ENCODE results near the gene TIGD4. TPM values are rescaled to one million over a fixed set of nuclear protein-coding genes. Genes with fewer than 3 reads are reported as not detected.
"Not testable (repeated sequence)": the region's sequence is repeated elsewhere in the genome, so short reads cannot be mapped to it uniquely, and the experiment has no call there.

Gene TIGD4
- total RNA-seq, 2 experiments from 2014 or later: 0.15 to 0.31 TPM

DNA sequence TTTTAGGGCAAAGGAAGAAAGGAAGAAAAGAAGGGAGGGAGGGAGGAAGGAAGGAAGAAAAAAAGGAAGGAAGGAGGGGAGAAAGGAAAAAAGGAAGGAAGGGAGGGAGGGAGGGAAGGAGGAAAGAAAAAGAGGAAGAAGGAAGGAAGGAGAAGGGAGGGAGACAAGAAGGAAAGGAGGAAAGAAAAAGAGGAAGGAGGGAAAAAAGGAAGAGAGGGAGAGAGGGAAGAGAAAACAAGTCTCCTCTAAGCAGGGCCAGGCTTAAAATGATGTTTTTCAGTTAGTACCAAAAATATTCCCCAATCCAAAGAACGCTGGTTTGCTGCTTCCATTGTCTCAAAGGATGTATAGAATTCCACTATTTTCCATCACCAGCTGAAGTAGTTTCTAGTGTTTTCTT lies 2.0 kb downstream of the TIGD4 start:
- Mint-ChIP-seq H3K9me3 (no peaks in the 10 kb centered on the region), H3K4me3 (no peak overlapping the region), H3K36me3 (peaks cover 2% of the 10 kb centered on the region), H3K27ac (no peak overlapping the region), H3K27me3 (peaks cover 3% of the 10 kb centered on the region), H3K4me1 (ENCODE audit: low read depth) (peaks cover 29% of the 10 kb centered on the region)
- intact Hi-C loops (cut with micrococcal nuclease): loop anchor here (5.0 to 10.0 kb wide), 2 partner anchors 307 to 370 kb away; no protein-coding TSS in a partner anchor
- no peak for DNase-seq
- CTCF ChIA-PET: no interaction called here
- POLR2A ChIA-PET: no interaction called here

DNA sequence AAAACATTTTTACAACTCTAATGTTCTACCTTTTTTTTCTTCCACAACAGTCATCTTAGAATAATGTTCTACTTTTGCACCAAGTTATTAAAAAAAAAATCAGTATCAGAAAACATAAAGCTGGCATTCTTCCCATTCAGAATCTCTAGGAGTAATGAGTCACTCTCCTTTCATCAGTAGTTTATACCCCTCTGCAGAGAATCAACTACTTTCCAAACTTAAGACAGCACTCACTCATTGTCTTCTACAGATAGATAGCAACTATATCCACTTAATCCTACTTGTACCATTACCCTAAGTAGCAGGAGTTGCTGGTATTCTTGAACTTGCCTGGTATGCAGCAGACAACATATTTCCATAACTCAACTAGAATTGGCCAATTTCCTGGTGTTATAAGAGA lies 3.2 kb downstream of the TIGD4 start:
- POLR2A ChIA-PET: no interaction called here
- peaks cover 3% of the 10 kb centered on the region for H3K27me3 Mint-ChIP-seq
- H3K9me3 Mint-ChIP-seq: no peaks in the 10 kb centered on the region
- no peak overlapping the region for H3K4me3 Mint-ChIP-seq
- H3K27ac Mint-ChIP-seq: no peak overlapping the region
- peaks cover 2% of the 10 kb centered on the region for H3K36me3 Mint-ChIP-seq
- H3K4me1 Mint-ChIP-seq (ENCODE audit: low read depth): peaks cover 17% of the 10 kb centered on the region
- no peak for DNase-seq
- intact Hi-C loops (cut with micrococcal nuclease): loop anchor here (5.0 to 10.0 kb wide), 2 partner anchors 308 to 369 kb away; no protein-coding TSS in a partner anchor
- CTCF ChIA-PET: no interaction called here

DNA sequence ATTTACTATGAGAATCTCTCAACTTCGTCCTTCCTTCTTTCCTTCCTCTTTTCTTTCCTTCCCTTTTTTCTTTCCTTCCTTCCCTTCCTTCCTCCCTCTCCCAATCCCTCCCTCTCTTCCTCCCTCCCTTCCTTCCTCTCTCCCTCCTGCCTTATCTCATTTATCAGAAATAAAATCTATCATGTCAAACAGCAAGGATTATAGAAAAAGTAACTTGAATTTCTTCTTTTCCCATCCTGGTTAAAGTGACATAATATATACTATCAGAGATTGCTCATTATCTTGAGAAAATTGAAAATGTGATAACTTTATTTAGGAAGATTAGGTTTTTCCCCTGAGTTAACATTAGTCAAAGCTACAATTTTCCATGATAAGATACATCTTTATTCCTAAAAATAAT lies 5.6 kb downstream of the TIGD4 start:
- DNase-seq: no peak
- intact Hi-C loops (cut with micrococcal nuclease): loop anchor here (10.0 kb wide), 1 partner anchor 311 kb away; no protein-coding TSS in a partner anchor
- H3K36me3 Mint-ChIP-seq: no peaks in the 10 kb centered on the region

DNA sequence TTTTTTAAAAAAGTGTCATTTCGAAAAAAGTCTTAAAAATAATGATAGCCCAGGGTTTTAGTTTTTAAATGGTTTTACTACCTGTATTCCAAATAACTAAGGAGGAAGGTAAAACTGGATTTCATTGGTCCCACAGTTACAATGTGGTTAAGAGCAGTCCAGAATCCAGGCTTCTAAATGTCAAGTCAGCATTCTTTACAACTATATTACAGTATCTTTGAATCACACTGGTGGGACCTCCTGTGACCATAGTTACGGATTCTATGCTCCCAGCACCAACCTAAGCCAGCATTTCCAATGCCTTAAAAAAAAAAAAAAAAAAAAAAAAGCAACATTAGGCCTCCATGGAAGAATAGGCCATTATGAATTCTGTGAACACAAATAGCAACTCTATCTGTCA lies 6.2 kb downstream of the TIGD4 start:
- POLR2A ChIA-PET: no interaction called here
- Mint-ChIP-seq H3K36me3 (no peaks in the 10 kb centered on the region), H3K27me3 (peaks cover 3% of the 10 kb centered on the region), H3K27ac (no peak overlapping the region), H3K9me3 (no peaks in the 10 kb centered on the region), H3K4me3 (no peak overlapping the region), H3K4me1 (ENCODE audit: low read depth) (peaks cover 4% of the 10 kb centered on the region)
- DNase-seq: no peak
- intact Hi-C loops (cut with micrococcal nuclease): loop anchor here (10.0 kb wide), 1 partner anchor 311 kb away; no protein-coding TSS in a partner anchor
- CTCF ChIA-PET: no interaction called here

More for the DNA sequence above, 5.6 kb downstream of the TIGD4 start:
- no peak overlapping the region for H3K4me3 Mint-ChIP-seq
- ChIA-PET CTCF (no interaction called here), POLR2A (no interaction called here)
- H3K27ac Mint-ChIP-seq: no peak overlapping the region
- no peaks in the 10 kb centered on the region for H3K9me3 Mint-ChIP-seq
- peaks cover 10% of the 10 kb centered on the region for H3K4me1 Mint-ChIP-seq (ENCODE audit: low read depth)
- peaks cover 3% of the 10 kb centered on the region for H3K27me3 Mint-ChIP-seq

DNA sequence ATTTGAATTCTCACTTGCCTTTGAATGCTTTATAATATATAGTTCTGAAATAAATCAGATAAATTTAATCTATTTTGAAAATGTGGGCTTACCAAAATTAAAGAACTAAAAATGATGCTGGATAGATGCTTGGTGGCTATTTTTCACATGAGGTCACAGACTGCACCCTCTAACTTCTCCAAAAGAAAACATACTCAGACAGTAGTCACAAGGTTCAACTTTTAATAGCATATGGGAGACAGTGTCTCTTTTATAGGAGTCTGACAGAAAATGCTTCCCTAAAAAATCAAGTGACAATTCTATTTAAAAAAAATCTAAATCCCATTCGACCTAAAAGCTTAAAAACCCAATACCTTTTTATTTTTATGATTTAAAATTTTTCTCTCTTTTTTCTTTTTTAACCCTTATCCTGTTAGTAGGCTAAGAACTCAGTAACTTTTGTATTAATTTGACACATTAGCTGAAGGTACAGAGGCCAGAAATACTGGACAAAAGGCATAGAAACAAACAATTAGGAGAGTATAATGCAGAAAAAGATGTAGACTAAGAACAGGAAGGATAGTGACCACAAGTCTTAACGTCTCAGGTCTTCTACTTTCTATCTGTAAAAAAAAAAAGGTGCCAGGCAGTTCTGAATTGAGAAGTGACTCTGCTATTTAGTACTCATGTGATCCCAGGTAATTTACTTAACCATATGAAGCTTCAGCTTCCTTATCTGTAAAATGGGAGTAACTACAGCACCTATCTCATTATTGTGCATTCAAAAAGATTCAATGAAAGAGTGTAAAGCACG lies 7.6 kb downstream of the TIGD4 start:
- no peak overlapping the region for H3K4me3 Mint-ChIP-seq
- intact Hi-C loops (cut with micrococcal nuclease): loop anchor here (10.0 kb wide), 1 partner anchor 313 kb away; no protein-coding TSS in a partner anchor
- H3K27me3 Mint-ChIP-seq: no peaks in the 10 kb centered on the region
- ChIA-PET POLR2A (no interaction called here), CTCF (no interaction called here)
- no peaks in the 10 kb centered on the region for H3K36me3 Mint-ChIP-seq
- no peaks in the 10 kb centered on the region for H3K4me1 Mint-ChIP-seq (ENCODE audit: low read depth)
- H3K27ac Mint-ChIP-seq: no peak overlapping the region
- no peak for DNase-seq
- no peaks in the 10 kb centered on the region for H3K9me3 Mint-ChIP-seq

DNA sequence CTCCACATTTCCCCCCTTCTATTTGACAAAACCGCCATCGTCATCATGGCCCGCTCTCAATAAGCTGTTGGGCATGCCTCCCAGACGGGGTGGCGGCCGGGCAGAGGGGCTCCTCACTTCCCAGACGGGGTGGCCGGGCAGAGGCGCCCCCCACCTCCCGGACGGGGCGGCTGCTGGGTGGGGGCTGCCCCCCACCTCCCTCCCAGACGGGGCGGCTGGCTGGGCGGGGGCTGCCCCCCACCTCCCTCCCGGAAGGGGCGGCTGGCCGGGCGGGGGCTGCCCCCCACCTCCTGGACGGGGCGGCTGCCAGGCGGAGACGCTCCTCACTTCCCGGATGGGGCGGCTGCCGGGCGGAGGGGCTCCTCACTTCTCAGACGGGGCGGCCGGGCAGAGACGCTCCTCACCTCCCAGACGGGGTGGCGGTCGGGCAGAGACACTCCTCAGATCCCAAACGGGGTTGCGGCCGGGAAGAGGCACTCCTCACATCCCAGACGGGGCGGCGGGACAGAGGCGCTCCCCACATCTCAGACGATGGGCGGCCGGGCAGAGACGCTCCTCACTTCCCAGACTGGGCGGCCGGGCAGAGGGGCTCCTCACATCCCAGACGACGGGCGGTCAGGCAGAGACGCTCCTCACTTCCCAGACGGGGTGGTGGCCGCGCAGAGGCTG lies 14.3 kb downstream of the TIGD4 start:
- CTCF ChIA-PET; H3K36me3 Mint-ChIP-seq; H3K4me3 Mint-ChIP-seq; intact Hi-C loops (cut with micrococcal nuclease); H3K4me1 Mint-ChIP-seq (ENCODE audit: low read depth); H3K9me3 Mint-ChIP-seq; H3K27me3 Mint-ChIP-seq; DNase-seq; POLR2A ChIA-PET; H3K27ac Mint-ChIP-seq: not testable (repeated sequence)

DNA sequence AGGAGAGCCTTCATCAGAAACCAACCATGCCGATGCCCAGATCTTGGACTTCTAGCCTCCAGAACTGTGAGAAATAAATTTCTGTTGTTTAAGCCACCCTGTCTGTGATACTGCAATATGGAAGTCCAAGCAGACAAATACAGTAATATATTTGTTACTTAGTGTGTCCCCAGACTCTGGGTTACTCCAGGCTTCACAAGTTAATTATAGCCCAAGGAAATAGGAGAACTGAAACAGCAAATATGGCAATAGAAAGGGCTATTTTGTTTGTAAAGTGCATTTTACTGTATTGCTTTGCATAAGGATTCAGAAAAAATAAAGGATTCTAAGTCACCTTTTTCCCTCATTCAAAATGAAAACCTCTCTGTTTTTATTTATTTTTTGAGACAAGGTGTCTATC lies 15.7 kb downstream of the TIGD4 start:
- Mint-ChIP-seq H3K9me3 (no peaks in the 10 kb centered on the region), H3K27me3 (peaks cover 4% of the 10 kb centered on the region), H3K4me3 (no peak overlapping the region), H3K27ac (no peak overlapping the region), H3K4me1 (ENCODE audit: low read depth) (no peaks in the 10 kb centered on the region), H3K36me3 (no peaks in the 10 kb centered on the region)
- intact Hi-C loops (cut with micrococcal nuclease): no loop called here
- DNase-seq: no peak
- ChIA-PET CTCF (no interaction called here), POLR2A (no interaction called here)

DNA sequence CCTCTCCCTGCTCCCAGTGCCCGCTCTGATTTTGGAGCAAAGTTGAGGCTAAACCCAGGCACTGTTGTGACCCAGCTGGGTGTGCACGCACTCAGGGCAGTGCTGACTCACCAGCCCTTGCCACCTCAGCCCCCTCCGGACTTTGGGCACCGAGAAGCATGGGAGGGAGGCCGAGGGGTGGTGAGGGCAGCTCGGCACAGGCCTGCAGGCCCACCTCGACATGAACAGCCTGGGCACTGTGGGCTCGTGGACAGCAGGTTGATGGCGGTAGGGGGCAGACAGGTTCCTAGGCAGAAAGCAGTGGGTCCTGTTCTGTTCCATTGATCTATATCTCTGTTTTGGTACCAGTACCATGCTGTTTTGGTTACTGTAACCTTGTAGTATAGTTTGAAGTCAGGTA lies 30.9 kb downstream of the TIGD4 start:
- no peaks in the 10 kb centered on the region for H3K4me1 Mint-ChIP-seq (ENCODE audit: low read depth)
- no peak for DNase-seq
- H3K27ac Mint-ChIP-seq: no peak overlapping the region
- H3K36me3 Mint-ChIP-seq: no peaks in the 10 kb centered on the region
- ChIA-PET POLR2A (no interaction called here), CTCF (no interaction called here)
- H3K9me3 Mint-ChIP-seq: no peaks in the 10 kb centered on the region
- no peak overlapping the region for H3K4me3 Mint-ChIP-seq
- intact Hi-C loops (cut with micrococcal nuclease): no loop called here
- H3K27me3 Mint-ChIP-seq: no peaks in the 10 kb centered on the region

DNA sequence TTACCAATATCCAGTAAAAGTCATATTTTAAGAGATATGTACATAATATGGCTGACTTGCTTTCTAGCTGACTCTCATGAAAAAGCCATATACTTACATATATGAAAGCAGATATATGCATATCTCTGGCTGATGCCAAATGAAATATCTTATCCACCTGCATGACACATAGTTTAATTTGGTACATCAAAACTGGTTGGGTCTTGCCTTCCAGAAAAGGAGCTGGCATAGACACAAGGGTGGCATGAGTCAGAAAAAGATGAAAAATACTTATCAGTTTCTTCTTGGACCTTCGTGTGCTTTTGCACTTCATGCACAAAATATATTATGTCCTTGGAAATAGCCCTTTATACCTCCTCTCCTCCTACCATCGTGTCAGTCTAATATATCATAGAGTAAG lies 32.1 kb downstream of the TIGD4 start:
- no peak overlapping the region for H3K4me3 Mint-ChIP-seq
- no peak overlapping the region for H3K27ac Mint-ChIP-seq
- ChIA-PET CTCF (no interaction called here), POLR2A (no interaction called here)
- no peaks in the 10 kb centered on the region for H3K27me3 Mint-ChIP-seq
- H3K4me1 Mint-ChIP-seq (ENCODE audit: low read depth): no peaks in the 10 kb centered on the region
- DNase-seq: no peak
- no peaks in the 10 kb centered on the region for H3K36me3 Mint-ChIP-seq
- intact Hi-C loops (cut with micrococcal nuclease): no loop called here
- no peaks in the 10 kb centered on the region for H3K9me3 Mint-ChIP-seq

DNA sequence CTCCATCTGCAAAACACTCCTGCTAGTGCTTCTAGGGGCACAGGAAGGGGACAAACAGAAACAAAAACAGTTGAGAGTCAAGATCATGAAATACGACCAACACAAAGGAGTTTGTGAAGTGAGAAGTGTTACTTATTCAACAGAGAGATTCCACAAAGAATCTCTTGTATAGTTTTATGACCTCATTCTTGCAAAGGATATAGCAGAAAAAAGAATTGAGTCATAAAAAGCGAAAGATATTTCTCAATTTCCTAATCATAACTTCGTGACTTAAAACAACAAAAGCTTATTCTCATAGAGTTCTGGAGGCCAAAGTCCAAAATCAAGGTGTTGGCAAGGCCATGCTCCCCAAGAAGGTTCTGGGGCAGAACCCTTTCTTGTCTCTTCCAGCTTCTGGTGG lies 40.7 kb downstream of the TIGD4 start:
- intact Hi-C loops (cut with micrococcal nuclease): loop anchor here (5.0 kb wide), 2 partner anchors 97 to 287 kb away; no protein-coding TSS in a partner anchor
- DNase-seq: no peak
- Mint-ChIP-seq H3K4me1 (ENCODE audit: low read depth) (peaks cover 3% of the 10 kb centered on the region), H3K36me3 (no peaks in the 10 kb centered on the region), H3K4me3 (no peak overlapping the region), H3K27ac (no peak overlapping the region), H3K27me3 (peaks cover 3% of the 10 kb centered on the region), H3K9me3 (no peaks in the 10 kb centered on the region)
- CTCF ChIA-PET: interaction anchor here (1.1 to 1.3 kb wide), 2 partner anchors 238 to 330 kb away, joined by 4 to 6 read pairs; no protein-coding TSS in a partner anchor
- POLR2A ChIA-PET: no interaction called here

DNA sequence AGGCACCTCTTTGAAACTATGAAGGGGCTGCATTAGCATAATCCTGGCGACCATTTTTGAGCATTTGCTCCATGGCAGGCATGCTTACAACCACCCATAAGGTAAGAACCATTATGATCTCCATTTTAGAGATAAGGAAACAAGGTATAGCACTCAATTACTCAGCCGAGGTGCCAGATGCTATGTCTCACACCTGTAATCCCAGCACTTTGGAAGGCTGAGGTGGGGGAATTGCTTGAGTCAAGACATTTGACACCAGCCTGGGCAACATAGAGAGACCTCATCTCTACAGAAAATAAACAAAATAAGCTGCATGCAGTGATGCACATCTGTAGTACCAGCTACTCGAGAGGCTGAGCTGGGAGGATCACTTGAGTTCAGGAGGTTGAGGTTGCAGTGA lies 43.6 kb downstream of the TIGD4 start:
- DNase-seq: no peak
- Mint-ChIP-seq H3K27me3 (peaks cover 3% of the 10 kb centered on the region), H3K36me3 (no peaks in the 10 kb centered on the region), H3K27ac (no peak overlapping the region), H3K4me3 (no peak overlapping the region), H3K4me1 (ENCODE audit: low read depth) (peaks cover 3% of the 10 kb centered on the region), H3K9me3 (no peaks in the 10 kb centered on the region)
- ChIA-PET CTCF (interaction anchor here (0.7 to 5.8 kb wide), 12 partner anchors 13 to 327 kb away, joined by 3 to 48 read pairs (median 4); no protein-coding TSS in a partner anchor), POLR2A (no interaction called here)
- intact Hi-C loops (cut with micrococcal nuclease): loop anchor here (1.0 to 5.0 kb wide), 4 partner anchors 94 to 328 kb away; no protein-coding TSS in a partner anchor

DNA sequence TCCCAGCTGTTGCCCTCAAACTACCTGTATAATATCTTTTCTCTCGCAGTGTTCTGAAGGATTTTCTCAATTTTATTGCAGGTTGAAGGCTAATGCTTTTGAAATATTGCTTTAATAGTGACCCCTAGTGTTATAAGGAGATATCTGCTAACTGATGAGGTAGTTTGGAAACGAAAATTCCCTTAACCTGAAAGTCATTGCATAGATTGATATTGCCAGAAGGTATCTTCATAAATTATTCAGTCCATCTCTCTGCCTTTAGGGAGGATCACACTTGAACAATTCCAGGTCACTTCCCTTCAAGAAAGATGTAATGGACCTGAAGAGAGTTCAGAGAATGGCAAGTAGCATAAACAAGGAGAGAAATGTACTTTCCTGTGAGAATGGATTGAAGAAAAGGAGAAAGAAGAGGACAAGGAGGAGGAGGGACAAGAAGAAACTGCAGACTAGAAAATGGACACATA lies 44.1 kb downstream of the TIGD4 start:
- H3K27ac Mint-ChIP-seq: no peak overlapping the region

More for the DNA sequence above, 44.1 kb downstream of the TIGD4 start:
- H3K9me3 Mint-ChIP-seq: no peaks in the 10 kb centered on the region
- H3K4me3 Mint-ChIP-seq: no peak overlapping the region
- DNase-seq: no peak
- no peaks in the 10 kb centered on the region for H3K36me3 Mint-ChIP-seq
- H3K4me1 Mint-ChIP-seq (ENCODE audit: low read depth): peaks cover 3% of the 10 kb centered on the region
- intact Hi-C loops (cut with micrococcal nuclease): loop anchor here (1.0 to 5.0 kb wide), 4 partner anchors 93 to 327 kb away; no protein-coding TSS in a partner anchor
- ChIA-PET POLR2A (no interaction called here), CTCF (interaction anchor here (0.7 to 5.8 kb wide), 15 partner anchors 13 to 327 kb away, joined by 3 to 48 read pairs (median 4); partner anchors contain the start of gene TMEM154)
- H3K27me3 Mint-ChIP-seq: peaks cover 3% of the 10 kb centered on the region

Data from activated CD4-positive, alpha-beta memory T cell treated with anti-CD3 and anti-CD28 coated beads for 36 hours (primary cell).